GM18873 (cell line): Measurements from ENCODE around the gene ZBTB8A.
"Not testable (repeated sequence)": the region's sequence is repeated elsewhere in the genome, so short reads cannot be mapped to it uniquely, and the experiment has no call there.

Source experiments
- ATAC-seq: cut with Tn5 transposase; IDR thresholded peaks from one replicate; pipeline ENCODE4 v1.9.1; 2021; ENCODE audit warnings: mild to moderate bottlenecking, moderate library complexity, moderate number of reproducible peaks; ENCODE audit not compliant: unreplicated experiment, low FRiP score

ZBTB8A gene

DNA sequence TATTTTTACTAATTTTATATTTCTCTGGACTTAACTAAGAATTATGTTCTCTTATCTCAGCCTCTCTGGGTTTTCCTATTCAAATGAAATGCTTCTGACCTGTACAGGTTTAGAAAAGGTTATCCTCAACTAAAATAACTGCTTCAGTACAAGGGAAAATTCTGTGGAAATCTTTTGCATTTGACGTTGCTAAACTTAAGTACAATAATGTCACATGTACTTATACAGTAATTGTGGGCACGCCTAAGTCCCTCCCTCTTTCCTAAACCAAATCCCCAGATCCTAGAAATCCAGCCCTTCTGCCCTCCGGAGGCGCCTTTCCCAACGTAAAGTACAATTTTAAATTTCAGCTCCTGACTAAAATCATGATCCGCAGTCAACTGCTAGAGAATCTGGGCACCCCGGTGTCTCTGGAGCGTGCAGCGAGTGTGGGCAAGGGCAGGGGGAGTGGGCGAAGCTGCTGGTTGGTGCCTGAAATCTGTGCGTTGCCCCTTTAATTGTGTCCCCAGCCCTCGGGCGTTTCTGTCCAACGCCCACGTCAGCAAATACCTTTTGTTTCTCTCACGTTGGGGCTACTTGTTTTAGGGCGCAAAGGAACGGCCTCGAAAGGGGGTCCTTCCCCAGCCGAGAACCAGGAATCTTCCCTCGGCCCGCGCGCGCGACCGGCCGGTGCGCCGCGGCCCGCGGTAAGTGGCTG is at the start of gene ZBTB8A:
Gene ZBTB8A, plus strand, starts transcription at position 541 of the 697 bp plus-strand sequence. CDS start 53,505 bp downstream, outside the sequence.
- ATAC-seq = no peak

DNA sequence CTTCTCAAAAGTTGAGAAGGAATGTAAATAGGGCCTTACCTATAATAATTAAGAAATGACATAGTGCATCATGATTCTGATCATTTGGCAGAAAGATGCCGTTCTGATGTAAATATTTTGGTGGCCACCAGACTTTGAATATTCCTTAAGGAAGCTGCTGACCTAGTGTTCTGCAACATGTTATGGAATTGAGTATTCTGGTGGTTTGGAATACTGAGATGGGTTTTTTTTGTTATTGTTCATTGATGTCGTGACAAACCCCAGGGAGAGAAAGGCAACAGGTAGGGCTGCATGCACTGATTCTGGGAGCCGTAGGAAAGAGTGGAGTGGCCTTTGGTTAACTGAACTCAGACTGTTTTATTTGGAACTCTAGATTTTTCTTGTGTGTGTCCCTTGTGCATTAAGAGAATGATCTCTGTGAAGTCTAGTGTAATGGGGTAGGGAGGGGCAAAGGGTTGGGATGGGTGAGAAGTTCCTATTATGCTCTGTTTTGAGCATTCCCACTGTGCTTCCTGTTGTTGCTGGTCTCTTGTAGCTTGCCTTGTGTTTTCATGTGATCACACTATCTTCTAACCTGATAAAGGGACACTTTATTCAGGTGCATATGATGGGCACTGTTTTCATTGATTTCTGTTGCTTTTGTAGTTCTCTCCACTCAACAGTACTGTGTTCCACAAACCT is 49.3 kb upstream of the ZBTB8A start:
- no peak for ATAC-seq

DNA sequence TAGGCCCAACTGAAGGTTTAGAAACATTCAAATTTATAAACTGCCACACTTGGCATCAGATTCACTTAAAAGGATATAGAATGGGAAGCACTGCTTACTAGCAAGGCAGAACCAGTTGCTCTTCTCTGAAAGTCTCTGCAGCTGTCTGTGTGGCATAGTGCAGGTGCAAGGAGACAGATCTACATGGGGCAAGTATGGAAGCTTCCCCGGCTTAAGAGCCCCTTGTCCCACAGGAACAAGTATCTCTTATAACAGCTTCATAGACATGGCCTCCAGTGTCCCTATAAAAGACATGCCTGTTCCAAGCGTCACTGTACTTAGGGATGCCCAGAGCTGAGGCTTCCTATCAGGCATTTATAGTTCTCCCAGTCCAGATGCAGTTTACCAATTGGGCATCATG is 47.8 kb upstream of the ZBTB8A start:
- no peak for ATAC-seq

DNA sequence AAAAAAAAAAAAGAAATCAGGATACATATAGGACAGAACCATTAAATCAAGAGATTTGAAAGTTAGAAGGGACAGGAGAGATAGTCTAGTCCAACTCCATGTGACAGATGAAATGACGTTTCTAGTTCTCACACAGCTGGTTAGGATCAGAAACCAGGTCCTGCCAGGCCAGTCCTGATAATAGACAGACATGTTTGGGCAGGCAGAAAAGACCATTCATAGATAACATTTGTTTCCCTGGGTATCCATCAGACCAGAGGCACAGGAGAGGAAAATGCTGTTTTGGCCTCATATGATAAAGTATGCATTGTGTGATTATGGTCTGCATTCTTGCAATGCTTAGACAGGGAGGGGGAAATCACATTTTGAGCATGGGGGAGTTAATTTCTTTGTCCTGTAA is 45.0 kb upstream of the ZBTB8A start:
- no peak for ATAC-seq

DNA sequence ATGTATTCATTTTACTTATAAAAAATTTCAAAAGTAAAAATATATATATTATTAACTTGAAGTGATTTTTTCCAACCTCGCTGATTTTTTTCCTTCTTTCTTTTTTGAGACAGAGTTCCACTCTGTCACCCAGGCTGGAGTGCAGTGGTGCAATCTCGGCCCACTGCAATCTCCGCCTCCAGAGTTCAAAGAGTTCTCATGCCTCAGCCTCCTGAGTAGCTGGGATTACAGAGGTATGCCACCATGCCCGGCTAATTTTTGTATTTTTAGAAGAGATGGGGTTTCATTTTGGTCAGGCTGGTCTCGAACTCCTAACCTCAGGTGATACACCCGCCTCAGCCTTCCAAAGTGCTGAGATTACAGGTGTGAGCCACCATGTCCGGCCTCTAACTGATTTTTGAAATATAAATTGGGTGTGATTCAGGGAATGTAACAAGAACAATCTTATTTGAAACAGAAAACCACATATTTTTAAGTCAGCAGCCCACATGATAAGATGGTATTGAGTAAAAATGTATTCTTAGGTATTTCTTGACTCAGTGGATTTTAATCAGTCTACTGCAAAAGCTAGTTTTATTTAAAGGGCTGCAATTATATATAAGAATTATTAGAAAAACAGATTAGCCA is 44.4 kb upstream of the ZBTB8A start:
- ATAC-seq = no peak

DNA sequence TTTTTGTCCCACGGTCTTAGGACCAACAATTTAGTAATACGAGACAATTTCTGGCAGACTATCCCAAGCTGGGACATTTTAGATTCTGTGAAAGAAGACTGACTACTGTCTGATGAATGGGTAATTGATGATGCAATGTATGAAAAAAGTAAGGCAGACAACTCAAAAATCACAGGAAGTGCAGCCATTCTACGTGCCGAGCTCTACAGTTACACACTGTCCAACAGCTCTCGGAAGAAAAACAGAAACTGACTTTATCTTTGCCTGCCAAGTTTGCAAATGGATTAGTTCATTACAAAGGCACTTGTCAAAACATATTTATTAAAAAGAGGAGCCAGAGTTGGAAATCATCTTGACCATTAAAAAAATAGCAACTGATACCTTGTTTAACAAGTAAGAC is 43.1 kb upstream of the ZBTB8A start:
- no peak for ATAC-seq

DNA sequence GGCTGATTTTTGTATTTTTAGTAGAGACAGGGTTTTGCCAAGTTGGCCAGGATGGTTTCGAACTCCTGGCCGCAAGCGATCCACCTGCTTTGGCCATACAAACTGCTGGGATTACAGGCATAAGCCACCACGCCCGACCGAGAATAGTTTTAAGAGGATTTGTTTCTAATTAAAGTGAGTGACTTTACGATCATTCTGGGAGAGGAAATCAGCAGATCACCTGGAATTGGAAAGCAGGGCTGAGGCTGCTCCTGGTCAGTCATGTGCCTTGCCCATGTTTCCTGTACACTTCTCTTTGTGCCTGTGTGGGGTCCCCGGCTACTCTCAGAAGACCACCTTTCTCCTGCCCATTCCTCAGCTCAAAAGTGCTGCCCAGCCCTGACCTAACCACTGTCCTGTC is 40.5 kb upstream of the ZBTB8A start:
- no peak for ATAC-seq

DNA sequence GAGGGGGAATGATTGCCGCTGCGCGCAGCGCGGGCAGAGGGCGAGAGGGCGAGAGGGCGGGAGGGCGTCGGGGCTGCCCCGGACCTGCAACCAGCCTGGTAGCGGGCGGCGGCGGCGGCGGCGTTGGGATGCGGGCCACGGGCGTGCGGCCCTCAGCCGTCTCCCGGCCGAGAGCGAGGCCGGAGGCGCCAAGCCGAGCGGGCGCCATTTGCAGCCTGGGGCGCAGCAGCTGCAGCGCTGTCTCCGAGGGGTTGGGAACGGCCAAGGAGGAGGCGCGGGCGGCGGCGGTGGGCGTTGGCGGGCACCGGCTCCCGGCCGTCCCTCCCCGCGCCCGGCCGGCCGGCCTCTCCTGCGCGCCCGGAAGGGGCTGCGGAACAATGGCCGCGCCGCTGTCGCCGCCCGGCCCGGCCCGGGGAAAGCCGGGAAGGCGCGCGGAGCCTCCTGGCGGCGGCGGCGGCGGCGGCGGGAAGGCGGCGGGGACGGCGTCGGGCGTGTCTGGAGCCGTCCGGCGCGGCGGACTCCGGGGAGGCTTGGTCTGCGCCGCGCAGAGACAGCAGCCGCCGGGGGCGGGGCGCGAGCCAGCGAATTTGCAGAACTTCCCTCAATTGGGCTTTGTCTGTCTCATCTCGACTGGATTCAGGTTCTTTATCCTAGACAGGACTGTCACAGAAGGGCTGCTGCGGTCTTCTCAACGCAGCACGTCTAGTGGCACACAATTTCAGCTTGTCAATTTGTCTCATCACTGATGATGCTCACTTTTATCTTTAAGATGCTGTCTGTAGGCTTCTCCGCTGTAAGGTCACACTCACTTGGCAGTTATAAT is 38.6 kb upstream of the ZBTB8A start:
- ATAC-seq = no peak

DNA sequence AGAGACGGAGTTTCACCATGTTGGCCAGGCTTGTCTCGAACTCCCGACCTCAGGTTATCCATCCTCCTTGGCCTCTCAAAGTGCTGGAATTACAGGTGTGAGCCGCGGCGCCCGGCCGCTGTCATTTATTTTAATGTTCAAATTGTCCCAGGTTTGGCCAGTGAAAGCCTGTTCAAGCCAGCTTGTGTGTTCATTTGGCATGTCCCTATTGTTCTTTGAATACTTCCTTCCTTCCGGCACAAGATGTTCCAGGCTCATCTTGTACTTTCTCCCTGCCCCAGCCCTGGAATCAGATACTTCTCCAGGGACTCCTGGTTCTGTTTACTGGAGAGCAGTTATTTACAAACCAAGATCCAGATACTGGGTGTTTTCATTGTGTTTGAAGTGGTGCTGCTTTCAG is 37.4 kb upstream of the ZBTB8A start:
- ATAC-seq = no peak

DNA sequence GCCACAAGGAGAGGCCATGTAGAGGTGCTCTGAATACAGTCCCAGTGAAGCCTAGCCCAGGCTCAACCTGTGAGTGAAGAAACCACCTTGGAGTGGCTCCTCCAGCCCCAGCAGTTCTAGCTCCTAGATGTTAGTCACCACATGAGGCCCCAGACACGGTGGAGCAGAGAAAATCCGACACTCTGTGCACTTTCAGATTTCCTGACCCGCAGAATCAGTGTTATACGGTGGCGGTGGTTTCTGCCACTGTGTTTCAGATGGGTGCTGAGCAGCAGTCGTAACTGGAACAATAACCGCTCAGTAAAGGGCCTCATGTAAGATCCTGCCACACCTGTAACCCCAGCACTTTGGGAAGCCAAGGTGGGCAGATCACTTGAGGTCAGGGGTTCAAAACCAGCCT is 36.1 kb upstream of the ZBTB8A start:
- no peak for ATAC-seq

DNA sequence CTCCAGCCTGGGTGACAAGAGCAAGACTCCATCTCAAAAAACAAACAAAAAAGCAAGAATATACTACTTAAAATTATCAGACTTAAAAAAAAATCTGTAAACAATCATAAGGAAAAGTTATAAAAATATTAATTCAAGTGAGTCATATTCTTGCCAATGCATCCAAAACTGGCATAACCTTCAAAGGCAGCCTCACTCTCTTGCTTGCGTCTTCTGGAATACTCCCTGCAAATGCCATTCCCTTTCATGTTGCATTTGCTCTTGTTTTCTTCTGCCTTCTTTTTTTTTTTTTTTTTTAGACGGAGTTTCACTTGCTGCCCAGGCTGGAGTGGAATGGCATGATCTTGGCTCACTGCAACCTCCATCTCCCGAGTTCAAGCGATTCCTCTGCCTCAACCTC is 32.2 kb upstream of the ZBTB8A start:
- no peak for ATAC-seq

DNA sequence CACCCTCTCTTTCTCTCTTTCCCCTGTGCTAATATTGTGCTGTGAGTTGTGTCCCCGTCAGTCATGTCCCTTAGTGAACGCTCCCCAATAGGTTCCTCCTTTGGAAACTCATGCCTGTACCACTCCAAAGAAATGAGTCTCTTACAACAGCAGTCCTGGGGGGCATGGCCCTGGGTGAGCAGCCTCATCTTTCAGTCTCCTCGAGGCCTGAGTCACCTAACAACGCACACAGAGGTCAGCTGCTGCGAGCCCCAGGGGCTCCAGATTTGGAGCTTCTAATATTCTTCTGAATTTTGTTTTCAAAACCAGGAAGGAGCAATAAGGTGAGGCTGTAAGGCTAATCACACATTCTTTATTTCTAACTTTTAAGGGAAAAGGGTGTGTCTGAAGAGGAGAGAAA is 30.5 kb upstream of the ZBTB8A start:
- no peak for ATAC-seq

DNA sequence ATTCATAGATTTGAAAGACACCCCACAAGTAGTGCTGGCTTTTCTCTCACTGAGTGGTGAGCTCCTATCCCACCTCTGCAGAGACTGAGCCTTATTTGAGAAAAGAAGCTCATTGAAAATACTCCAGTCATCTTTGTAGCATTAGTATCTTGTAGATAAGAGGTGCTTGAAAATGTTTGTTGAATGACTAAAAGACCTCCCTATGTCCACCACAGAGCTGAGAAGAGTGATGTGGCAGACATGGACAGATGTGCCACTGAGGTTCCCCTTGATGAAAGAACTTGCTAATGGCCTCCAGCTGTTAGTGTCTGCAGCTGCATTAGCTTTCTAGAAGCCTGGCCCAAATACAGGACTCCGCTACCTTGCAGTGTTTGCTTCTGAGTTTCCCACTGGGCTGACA is 29.3 kb upstream of the ZBTB8A start:
- no peak for ATAC-seq

DNA sequence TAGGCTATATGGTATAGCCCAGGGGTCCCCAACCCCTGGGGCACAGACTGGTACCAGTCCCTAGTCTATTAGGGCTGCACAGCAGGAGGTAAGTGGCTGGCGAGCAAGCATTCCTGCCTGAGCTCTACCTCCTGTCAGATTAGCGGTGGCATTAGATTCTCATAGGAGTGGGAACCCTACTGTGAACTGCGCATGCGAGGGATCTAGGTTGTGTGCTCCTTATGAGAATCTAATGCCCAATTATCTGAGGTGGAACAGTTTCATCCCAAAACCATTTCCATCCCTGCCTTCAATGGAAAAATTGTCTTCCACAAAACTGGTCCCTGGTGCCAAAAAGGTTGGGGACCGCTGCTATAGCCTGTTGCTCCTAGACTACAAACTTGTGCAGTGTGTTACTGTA is 22.8 kb upstream of the ZBTB8A start:
- ATAC-seq = no peak

DNA sequence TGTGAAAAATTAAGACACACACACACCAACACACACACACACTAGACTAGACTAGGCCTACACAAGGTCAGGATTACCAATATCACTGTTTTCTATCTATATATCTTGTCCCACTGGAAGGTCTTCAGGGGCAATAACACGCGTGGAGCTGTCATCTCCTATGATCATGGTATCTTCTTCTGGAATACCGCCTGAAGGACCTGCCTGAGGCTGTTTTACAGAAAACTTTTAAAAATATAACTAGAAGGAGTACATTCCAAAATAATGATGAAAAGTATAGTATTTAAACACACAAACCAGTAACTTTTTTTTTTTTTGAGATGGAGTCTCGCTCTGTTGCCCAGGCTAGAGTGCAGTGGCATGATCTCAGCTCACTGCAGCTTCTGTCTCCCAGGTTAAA is 20.3 kb upstream of the ZBTB8A start:
- no peak for ATAC-seq

DNA sequence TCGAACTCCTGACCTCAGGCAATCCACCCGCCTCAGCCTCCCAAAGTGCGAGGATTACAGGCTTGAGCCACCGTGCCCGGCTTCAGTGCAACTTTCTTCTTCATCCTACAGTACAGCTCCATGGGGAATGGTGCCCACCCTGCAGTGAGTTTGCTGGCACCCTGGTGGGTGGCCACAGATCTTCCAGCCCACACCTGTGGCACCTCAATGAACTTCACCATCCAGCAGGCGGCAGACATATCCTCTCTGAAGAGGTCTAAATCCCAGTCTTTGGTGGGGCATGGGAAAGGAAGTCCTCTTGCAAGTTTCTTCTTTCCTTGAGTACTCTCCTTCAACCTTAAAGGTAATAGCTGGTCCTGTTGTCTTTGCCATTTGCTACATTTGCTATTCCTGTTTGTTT is 18.1 kb upstream of the ZBTB8A start:
- ATAC-seq = no peak

DNA sequence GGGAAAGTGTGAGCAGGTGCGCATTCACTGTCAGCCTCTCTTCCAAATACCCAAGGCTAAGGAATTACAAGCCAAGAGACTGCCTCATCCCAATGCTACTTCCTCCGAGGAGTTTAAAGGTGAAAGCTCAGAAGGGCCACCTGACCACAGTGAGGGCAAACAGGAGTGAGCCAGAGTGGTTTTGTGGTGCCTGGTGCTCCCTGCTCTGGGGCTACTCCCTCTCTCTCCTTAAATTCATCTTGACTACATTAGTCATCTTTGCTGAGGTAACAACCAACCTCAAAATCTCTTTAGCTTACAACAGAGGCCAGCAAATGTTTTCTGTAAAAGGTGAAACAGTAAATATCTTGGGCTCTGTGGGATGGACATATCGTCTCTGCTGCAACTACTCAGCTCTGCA is 14.2 kb upstream of the ZBTB8A start:
- ATAC-seq = no peak

DNA sequence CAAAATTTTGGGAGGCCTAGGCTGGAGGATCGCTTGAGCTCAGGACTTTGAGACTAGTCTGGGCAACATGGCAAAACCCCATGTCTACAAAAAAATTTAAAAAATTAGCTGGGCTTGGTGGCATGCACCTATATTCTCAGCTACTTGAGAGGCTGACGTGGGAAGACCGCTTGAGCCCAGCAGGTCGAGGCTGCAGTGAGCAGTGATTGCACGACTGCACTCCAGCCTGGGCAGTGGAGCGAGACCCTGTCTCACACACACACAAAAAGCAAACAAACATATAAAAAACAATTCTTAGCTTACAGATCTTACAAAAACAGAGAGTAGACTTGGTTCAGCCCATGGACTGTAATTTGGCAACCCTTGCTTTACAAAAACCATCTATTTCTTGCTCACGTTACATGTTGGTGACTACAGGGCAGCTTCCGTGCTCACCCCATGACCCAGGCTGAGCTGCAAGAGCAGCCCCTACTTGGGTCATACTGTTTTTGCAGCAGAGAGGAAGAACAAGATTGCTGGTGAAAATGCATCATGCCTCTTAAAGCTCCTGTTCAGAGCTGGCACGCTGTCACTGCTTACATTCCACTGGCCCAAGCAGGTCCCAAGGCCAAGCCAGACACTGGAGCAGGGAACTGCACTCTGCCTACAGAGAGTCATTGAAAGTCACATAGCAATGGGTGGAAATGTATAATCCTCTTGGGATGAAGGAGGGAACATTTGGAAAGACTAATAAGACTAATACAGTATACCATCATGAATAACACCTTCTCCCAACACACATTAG is 13.4 kb upstream of the ZBTB8A start:
- ATAC-seq = no peak

DNA sequence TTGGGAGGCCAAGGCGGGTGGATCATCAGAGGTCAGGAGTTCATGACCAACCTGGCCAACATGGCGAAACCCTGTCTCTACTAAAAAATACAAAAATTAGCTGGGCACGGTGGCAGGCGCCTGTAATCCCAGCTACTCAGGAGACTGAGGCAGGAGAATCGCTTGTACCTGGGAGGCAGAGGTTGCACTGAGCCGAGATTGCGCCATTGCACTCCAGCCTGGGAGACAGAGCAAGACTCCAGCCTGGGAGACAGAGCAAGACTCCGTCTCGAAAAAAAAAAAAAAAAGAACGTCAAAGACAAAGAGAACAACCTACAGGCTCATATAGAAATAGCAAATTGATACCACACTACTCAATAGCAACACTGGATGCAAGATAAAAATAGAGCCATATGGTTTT is 10.7 kb upstream of the ZBTB8A start:
- not testable (repeated sequence) for ATAC-seq

DNA sequence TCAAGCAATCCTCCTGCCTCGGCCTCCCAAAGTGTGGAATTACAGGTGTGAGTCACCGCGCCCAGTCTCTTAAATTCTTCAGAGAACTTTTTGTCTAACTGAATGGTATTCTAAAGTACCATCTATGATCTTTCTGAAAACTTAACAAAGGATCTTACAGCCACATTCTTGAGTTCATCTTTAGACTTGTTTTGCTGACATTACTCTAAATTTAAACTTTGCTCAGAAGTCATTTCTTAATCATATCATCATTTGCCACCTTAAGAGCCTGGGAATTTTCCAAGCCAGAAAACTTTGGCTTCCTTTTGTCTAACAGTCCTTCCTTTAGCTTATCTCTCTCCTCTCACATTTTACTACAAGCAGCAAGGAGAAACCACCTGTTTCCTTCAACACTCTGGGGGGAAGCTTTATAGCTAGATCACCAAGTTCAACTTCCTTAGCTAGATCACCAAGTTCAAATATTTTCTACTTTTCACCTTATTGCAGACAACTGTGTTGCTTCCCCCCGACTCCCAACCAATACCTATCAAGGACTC is 5.4 kb upstream of the ZBTB8A start:
- ATAC-seq = no peak
